ENCODE measurements around the gene GPRC5B. TPM values are rescaled to one million over a fixed set of nuclear protein-coding genes. Genes with fewer than 3 reads are reported as not detected.

GPRC5B gene
- total and polyA plus RNA-seq, 9 donors: 24.3 to 99.9 (median 46.9) TPM

DNA sequence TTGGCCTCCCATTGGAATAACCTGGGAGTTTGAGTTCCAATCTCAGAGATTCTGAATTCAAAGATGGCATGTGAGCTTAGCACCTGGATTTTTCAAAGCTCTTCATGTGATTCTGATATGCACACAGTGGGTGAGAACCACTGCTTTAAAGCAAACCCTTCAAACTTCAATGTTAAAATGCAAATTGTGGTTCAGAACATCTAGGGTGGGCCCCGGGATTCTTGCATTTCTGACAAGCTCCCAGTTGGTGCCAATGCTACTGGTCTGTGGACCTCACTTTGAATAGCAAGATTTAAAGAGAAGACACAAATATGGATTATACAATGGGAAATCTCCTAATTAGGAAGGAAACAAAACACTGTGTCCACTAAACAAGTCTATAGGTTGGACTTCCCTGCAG is 43.8 kb upstream of the GPRC5B start:
- 70 to 83% (median 74%) methylated on average over 1 of the region's 1 CpG for WGBS, 3 donors
- no peak overlapping the region for H3K4me3 ChIP-seq
- DNase-seq: no peak
- intact Hi-C loops (cut with DNase I): no loop called here
- no peaks in the 10 kb centered on the region for H3K9me3 ChIP-seq
- no peaks in the 10 kb centered on the region for H3K36me3 ChIP-seq
- H3K4me1 ChIP-seq (ENCODE audit: insufficient read depth): no peaks in the 10 kb centered on the region
- no peaks in the 10 kb centered on the region for H3K27me3 ChIP-seq
- TF ChIP-seq CTCF (IDR thresholded peaks at IDR 0.05) (no peak), EP300 (IDR thresholded peaks at IDR 0.05) (no peak), POLR2A (IDR thresholded peaks at IDR 0.05) (no peak)
- H3K27ac ChIP-seq: no peak overlapping the region

DNA sequence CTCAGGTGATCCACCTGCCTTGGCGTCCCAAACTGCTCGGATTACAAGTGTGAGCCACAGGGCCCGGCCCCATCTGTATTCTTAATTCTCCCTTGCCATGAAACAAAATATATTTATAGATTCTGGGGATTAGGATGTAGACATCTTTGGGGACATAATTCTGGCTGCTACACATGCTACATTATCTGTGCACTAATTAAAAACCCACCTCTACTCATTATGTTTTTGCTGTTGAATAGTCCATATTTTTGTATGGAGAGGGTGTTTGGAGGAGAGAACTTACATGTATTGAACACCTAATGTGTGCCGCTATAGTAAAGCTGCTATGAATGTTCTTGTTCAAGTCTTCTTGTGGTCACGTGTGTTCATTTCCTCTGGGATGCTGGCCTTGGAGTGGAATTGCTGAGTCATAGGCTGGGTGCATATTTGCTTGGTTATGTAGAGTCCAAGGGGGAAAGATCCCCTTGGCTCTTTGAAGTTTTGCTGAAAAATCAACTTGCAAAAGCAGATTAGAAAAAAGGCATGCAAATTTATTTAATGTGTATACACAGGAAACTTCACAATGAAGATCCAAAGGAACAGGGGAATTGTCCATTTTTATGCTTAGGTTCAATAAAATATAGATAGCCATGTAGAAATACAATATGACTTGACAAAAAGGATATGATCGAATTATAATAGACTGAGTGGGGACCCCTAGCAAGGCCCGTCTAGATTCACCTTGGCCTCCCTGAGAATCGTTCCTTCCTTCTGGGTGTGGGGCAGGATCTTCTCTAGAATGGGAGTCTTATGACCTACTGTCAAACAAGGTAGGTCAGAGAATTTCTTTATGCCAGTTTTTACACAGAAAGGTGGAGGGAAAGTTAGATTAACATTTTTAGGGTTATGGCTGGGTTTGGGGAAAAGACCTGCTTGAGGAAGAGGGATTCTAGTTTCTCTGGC is 42.1 kb upstream of the GPRC5B start:
- H3K4me1 ChIP-seq (ENCODE audit: insufficient read depth): no peaks in the 10 kb centered on the region
- H3K36me3 ChIP-seq: no peaks in the 10 kb centered on the region
- no peak overlapping the region for H3K27ac ChIP-seq
- no peak for TF ChIP-seq POLR2A (IDR thresholded peaks at IDR 0.05)
- no peak for TF ChIP-seq CTCF (IDR thresholded peaks at IDR 0.05)
- TF ChIP-seq EP300 (IDR thresholded peaks at IDR 0.05): no peak
- no peak overlapping the region for H3K4me3 ChIP-seq
- DNase-seq: no peak
- no peaks in the 10 kb centered on the region for H3K27me3 ChIP-seq
- WGBS, 3 donors: 76 to 82% (median 81%) methylated on average over 8 of the region's 8 CpGs
- intact Hi-C loops (cut with DNase I): no loop called here
- H3K9me3 ChIP-seq: no peaks in the 10 kb centered on the region

DNA sequence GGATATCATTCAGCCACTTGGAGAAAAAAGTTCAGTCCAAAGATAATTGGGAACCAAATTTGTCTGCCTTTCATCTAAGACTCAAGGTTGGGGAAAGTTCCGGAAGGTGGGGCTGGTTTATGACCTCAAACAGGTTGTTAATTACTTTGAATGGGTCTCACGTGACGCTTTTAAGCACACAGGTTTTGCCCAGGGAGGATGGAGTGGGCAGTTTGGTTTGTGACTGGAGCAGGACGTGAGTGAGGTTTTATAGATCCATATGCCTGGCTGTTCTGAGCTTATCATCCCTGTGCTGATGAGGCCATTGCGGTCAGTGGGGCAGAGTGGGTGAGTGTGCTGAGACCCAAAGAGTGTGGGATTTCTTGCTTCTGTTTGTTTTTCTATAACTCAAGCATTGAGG is 38.7 kb upstream of the GPRC5B start:
- intact Hi-C loops (cut with DNase I): no loop called here
- Histone ChIP-seq H3K27ac (no peak overlapping the region), H3K9me3 (no peaks in the 10 kb centered on the region), H3K4me3 (no peak overlapping the region), H3K36me3 (no peaks in the 10 kb centered on the region), H3K27me3 (no peaks in the 10 kb centered on the region), H3K4me1 (ENCODE audit: insufficient read depth) (no peaks in the 10 kb centered on the region)
- 35 to 46% (median 42%) methylated on average over 5 of the region's 5 CpGs for WGBS, 3 donors
- DNase-seq: no peak
- TF ChIP-seq EP300 (IDR thresholded peaks at IDR 0.05): no peak
- TF ChIP-seq POLR2A (IDR thresholded peaks at IDR 0.05): no peak
- TF ChIP-seq CTCF (IDR thresholded peaks at IDR 0.05): no peak

GRCh38 chr16:19919142-19919541 is 34.5 kb upstream of the GPRC5B start:
- no peak for TF ChIP-seq POLR2A (IDR thresholded peaks at IDR 0.05)
- no peak for TF ChIP-seq CTCF (IDR thresholded peaks at IDR 0.05)
- TF ChIP-seq EP300 (IDR thresholded peaks at IDR 0.05): no peak
- intact Hi-C loops (cut with DNase I): loop anchor here in 1 of 4 donors (10.0 kb wide), 1 partner anchor 446 kb away; no protein-coding TSS in a partner anchor
- 80 to 88% (median 83%) methylated on average over 7 of the region's 7 CpGs for WGBS, 3 donors

More at GRCh38 chr16:19919142-19919541, 34.5 kb upstream of the GPRC5B start:
- Histone ChIP-seq H3K9me3 (no peaks in the 10 kb centered on the region), H3K36me3 (no peaks in the 10 kb centered on the region), H3K27ac (no peak overlapping the region), H3K4me1 (ENCODE audit: insufficient read depth) (no peaks in the 10 kb centered on the region), H3K4me3 (no peak overlapping the region), H3K27me3 (no peaks in the 10 kb centered on the region)
- DNase-seq: no peak
